Right lobe of liver (tissue), 4 donors: ENCODE measurements around the gene RAB3GAP1.

ENCODE experiments used
- CTCF ChIP-seq, 4 donors: fragments of 200-600 bp in 3 of 4; fragments of 450-650 bp in 1 of 4; IDR thresholded peaks; one replicate each; pipeline versions ENCODE4 v1.5.1 to v1.8.0; 2016 to 2022; ENCODE audit warnings: antibody characterized with exemption in 4 of 4, mild to moderate bottlenecking in 2 of 4
- POLR2A ChIP-seq: fragments of 450-650 bp; IDR thresholded peaks from one replicate; pipeline ENCODE4 v1.6.1; 2017; ENCODE audit warnings: antibody characterized with exemption, mild to moderate bottlenecking
- donor health status: DM: no; HTN: no; CAD: no.
- donor health status: DM: no; HTN: no; CAD: no.
- donor health status: DM: no; HTN: yes; CAD: no.

GRCh38 chr2:135179689-135180088 is 127.6 kb downstream of the RAB3GAP1 start:
- no peak for TF ChIP-seq CTCF (IDR thresholded peaks at IDR 0.05)
- TF ChIP-seq POLR2A, result no peak
